Endothelial cell of umbilical vein (primary cell): ENCODE results near the gene SMOC1.

Experiments
- CTCF ChIP-seq, 2 donors: IDR thresholded peaks; 1 replicate in 1 of 2; 2 replicates in 1 of 2; pipeline ENCODE4 v1.5.1; 2011; ENCODE audit warnings: low read length in 2 of 2, mild to moderate bottlenecking in 2 of 2, moderate library complexity in 2 of 2, control low read depth in 1 of 2, inconsistent platforms in 1 of 2, low read depth in 1 of 2; ENCODE audit not compliant: insufficient read depth in 1 of 2; ENCODE audit errors: extremely low read depth in 1 of 2
- EZH2 ChIP-seq: IDR thresholded peaks from 2 replicates; pipeline ENCODE4 v1.6.1; 2012; ENCODE audit warnings: borderline replicate concordance, low read depth, mild to moderate bottlenecking, moderate library complexity, low read length, inconsistent platforms; ENCODE audit not compliant: severe bottlenecking
- FOS ChIP-seq: IDR thresholded peaks from 2 replicates; pipeline ENCODE4 v1.6.1; 2011; ENCODE audit warnings: mild to moderate bottlenecking, low read length, moderate library complexity, borderline replicate concordance; ENCODE audit not compliant: insufficient read depth
- JUN ChIP-seq: IDR thresholded peaks from 2 replicates; pipeline ENCODE4 v1.6.1; 2011; ENCODE audit warnings: borderline replicate concordance, low read depth; ENCODE audit not compliant: insufficient read length, insufficient read depth
- MAX ChIP-seq: IDR thresholded peaks from 2 replicates; pipeline ENCODE4 v1.6.1; 2011; ENCODE audit not compliant: insufficient read depth, insufficient read length
- POLR2A ChIP-seq: IDR thresholded peaks from 2 replicates; pipeline ENCODE4 v1.6.1; 2012; ENCODE audit warnings: low read depth, mild to moderate bottlenecking, control low read depth, low read length
- POLR2AphosphoS5 ChIP-seq: IDR thresholded peaks from 2 replicates; pipeline ENCODE4 v1.6.1; 2012; ENCODE audit warnings: low read depth, mild to moderate bottlenecking, control low read depth, low read length, moderate library complexity; ENCODE audit not compliant: insufficient read depth

GRCh38 chr14:70029296-70030132, 150.3 kb downstream of the SMOC1 start:
- TF ChIP-seq EZH2 (no peak), CTCF (IDR thresholded peaks at IDR 0.05; ENCODE audit: extremely low read depth in 1 of 2, insufficient read depth in 1 of 2, low read depth in 1 of 2, low read length in 2 of 2) (no peak), POLR2A (no peak), MAX (no peak), POLR2AphosphoS5 (no peak), FOS (no peak), JUN (no peak)
